Duodenal mucosa (tissue), 2 donors: ENCODE results near the gene CDC123.
"Not testable (repeated sequence)": the region's sequence is repeated elsewhere in the genome, so short reads cannot be mapped to it uniquely, and the experiment has no call there.

Experiments
- H3K27ac ChIP-seq: one replicate; pipeline ENCODE4 v1.7.0; 2013; ENCODE audit warnings: low read depth, low read length
- H3K27me3 ChIP-seq, 2 donors: one replicate each; pipeline ENCODE4 v1.7.0; 2013; ENCODE audit warnings: low read length in 2 of 2, control low read depth in 1 of 2; ENCODE audit not compliant: insufficient read depth in 2 of 2, control insufficient read depth in 1 of 2
- H3K36me3 ChIP-seq, 2 donors: one replicate each; pipeline ENCODE4 v1.7.0; 2013; ENCODE audit warnings: low read length in 2 of 2, control low read depth in 1 of 2; ENCODE audit not compliant: insufficient read depth in 2 of 2, control insufficient read depth in 1 of 2
- H3K4me1 ChIP-seq, 2 donors: one replicate each; pipeline ENCODE4 v1.7.0; 2013; ENCODE audit warnings: low read length in 2 of 2, control low read depth in 1 of 2; ENCODE audit not compliant: insufficient read depth in 2 of 2, control insufficient read depth in 1 of 2
- H3K4me3 ChIP-seq, 2 donors: one replicate each; pipeline ENCODE4 v1.7.0; 2013; ENCODE audit warnings: low read length in 2 of 2, low read depth in 1 of 2
- H3K9ac ChIP-seq, 2 donors: one replicate each; pipeline ENCODE4 v1.7.0; 2013; ENCODE audit warnings: low read length in 2 of 2, low read depth in 1 of 2
- H3K9me3 ChIP-seq, 2 donors: one replicate each; pipeline ENCODE4 v1.7.0; 2013; ENCODE audit warnings: low read length in 2 of 2, control low read depth in 1 of 2; ENCODE audit not compliant: control insufficient read depth in 1 of 2

CDC123 gene

DNA sequence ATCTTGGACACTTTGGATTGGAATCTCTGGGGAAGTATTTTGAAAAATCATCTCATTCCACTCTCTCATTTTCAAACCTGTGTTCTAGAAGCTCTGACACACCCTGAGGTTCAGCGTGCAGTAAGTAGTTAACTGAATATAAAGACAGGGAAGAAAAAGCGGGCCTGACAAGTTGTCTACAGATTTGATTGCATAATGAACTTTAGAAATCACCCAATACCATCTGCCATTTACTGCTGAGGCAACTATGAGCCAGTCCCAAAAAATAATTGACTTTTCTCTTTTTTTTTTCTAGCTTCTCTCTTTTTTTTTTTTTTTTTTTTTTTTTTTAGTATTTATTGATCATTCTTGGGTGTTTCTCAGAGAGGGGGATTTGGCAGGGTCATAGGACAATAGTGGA is 29.5 kb downstream of the CDC123 start:
- Histone ChIP-seq H3K27ac (no peak overlapping the region), H3K9me3 (no peaks in the 10 kb centered on the region), H3K9ac (no peak overlapping the region), H3K27me3 (no peaks in the 10 kb centered on the region), H3K4me3 (no peak overlapping the region), H3K36me3 (peaks cover 13 to 19% of the 10 kb centered on the region in 2 donors), H3K4me1 (no peaks in the 10 kb centered on the region)

DNA sequence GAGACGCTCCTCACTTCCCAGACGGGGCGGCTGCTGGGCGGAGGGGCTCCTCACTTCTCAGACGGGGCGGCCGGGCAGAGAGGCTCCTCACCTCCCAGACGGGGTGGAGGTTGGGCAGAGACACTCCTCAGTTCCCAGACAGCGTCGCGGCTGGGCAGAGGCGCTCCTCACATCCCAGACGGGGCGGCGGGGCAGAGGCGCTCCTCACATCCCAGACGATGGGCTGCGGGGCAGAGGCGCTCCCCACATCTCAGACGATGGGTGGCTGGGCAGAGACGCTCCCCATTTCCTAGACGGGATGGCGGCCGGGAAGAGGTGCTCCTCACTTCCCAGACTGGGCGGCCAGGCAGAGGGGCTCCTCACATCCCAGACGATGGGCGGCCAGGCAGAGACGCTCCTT is 30.4 kb downstream of the CDC123 start:
- not testable (repeated sequence) for H3K27me3 ChIP-seq, H3K9me3 ChIP-seq, H3K9ac ChIP-seq, H3K27ac ChIP-seq, H3K4me1 ChIP-seq, H3K4me3 ChIP-seq
- peaks cover 13 to 18% of the 10 kb centered on the region in 2 donors for H3K36me3 ChIP-seq

DNA sequence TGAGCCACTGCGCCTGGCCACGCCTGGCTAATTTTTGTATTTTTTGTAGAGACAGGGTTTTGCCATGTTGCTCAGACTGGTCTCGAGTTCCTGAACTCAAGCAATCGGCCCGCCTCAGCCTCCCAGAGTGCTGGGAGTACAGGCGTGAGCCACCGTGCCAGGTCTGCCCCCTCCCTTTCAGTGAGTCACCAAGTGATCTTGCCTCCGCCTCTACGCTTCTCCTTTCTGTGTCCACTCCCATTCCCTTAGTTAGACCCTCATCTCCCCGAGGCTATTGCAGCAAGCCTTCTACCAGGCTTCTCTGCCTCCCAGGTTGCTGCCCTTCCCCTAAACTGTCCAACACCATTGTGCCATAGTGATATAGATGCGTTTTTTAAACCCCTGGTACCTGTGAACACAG is 32.9 kb downstream of the CDC123 start:
- peaks cover 13 to 35% of the 10 kb centered on the region in 2 donors for H3K36me3 ChIP-seq

DNA sequence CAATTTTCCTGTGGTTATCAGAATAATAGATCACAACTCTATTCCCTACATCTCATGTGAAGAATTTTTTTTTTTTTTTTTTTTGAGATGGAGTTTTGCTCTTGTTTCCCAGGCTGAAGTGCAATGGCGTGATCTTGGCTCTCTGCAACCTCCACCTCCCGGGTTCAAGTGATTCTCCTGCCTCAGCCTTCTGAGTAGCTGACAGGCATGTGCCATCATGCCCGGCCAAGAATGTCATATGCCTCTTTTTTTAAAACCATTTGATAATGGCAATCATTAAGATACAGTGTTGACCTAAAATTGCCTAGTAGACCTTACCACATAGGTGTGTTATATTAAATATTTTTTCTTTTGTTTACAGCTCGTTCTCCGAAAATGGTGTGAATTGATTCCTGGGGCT is 38.7 kb downstream of the CDC123 start:
- H3K4me1 ChIP-seq, H3K4me3 ChIP-seq, H3K9me3 ChIP-seq, H3K27me3 ChIP-seq, H3K27ac ChIP-seq, H3K9ac ChIP-seq: not testable (repeated sequence)
- H3K36me3 ChIP-seq, result peaks cover 16 to 68% of the 10 kb centered on the region in 2 donors

More for the DNA sequence above, 32.9 kb downstream of the CDC123 start:
- no peaks in the 10 kb centered on the region for H3K27me3 ChIP-seq
- H3K9me3 ChIP-seq, result no peaks in the 10 kb centered on the region
- no peak overlapping the region for H3K27ac ChIP-seq
- H3K4me3 ChIP-seq, result no peak overlapping the region
- H3K4me1 ChIP-seq, result no peaks in the 10 kb centered on the region
- H3K9ac ChIP-seq, result no peak overlapping the region

DNA sequence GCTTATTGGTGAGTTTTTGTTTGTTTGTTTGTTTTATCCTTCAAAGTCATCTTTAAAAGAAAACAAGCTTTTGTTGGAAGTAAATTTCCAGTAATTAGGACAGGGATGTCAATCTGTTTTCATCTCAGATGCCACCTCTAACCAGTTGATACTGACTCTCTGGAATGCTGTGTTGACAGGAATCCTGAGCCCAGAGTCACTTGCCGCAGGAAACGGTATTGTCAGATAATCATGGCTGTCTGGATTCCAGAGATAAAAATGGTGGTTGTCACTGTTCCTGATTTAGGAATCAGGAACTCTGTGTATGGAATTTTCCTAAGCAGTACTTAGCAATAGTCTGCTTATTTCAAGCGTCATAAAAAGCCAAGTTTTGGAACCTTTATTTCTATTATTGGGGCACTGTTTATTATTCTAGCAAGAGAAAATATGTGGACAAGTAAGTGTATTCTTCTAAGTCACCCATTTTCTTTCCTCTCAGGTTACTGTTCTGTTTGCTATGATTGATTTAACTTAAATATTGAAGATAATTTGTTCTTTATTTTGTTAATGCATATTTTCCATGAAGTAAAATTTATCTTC is 39.2 kb downstream of the CDC123 start:
- H3K9ac ChIP-seq, result no peak overlapping the region
- no peak overlapping the region for H3K4me3 ChIP-seq
- H3K4me1 ChIP-seq, result no peaks in the 10 kb centered on the region
- H3K27ac ChIP-seq, result no peak overlapping the region
- H3K36me3 ChIP-seq, result peaks cover 15 to 66% of the 10 kb centered on the region in 2 donors
- H3K27me3 ChIP-seq, result no peaks in the 10 kb centered on the region
- no peaks in the 10 kb centered on the region for H3K9me3 ChIP-seq

DNA sequence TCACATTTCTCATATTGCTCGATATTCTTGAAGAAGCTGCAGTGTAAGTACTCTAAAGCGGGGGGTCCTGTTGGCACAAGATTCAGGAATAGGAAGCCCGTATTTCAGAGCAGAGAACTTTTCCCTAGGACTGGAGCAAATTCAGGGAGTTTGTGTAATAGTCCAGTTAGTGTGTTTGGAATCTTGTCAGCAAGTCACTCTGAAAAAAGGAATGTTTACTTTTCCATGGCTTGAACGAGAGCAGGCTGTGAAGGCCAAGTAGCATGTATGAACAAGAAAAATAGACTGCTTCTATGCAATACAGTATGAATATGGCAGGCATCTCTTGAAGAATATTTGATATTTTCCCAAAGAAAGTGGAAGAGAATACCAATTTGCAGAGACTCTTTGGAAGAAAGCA is 39.8 kb downstream of the CDC123 start:
- Histone ChIP-seq H3K27ac (no peak overlapping the region), H3K4me3 (no peak overlapping the region)

DNA sequence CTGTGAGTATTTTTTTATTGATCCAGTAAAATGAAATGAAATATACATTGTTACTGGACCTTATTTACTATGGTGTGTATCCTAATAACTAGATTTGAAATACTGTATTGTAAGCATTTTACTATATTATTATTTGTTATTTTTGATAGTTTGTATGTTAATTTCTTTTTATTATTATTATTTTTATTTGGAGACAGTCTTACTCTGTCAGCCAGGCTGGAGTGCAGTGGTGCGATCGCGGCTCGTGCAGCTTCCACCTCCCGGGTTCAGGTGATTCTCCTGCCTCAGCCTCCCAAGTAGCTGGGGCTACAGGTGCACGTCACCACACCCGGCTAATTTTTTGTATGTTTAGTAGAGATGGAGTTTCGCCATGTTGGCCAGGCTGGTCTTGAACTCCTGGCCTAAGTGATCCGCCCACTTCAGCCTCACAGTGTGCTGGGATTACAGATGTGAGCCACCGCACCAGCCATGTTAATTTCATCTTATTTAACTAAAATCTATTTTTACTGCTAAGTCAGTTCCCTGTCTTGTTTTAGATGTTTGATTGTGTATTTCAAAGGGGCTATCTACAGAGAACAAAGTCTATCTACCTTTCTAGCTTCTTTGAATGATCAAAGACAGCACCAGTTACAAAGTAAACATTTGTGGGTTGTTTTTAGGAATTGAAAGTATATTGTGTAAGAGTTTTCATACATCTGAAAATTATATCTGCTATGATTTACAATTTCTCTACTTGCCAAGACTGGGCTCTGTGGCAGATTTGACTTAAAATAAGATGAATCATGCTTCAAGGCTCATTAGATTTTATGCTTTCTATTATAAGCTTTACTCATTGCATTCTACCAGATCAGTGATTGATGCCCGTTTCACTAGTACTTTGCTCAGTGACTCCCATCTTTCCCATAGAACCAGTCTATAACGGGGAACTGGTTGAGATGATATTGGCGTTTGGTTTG is 41.6 kb downstream of the CDC123 start:
- Histone ChIP-seq H3K4me1 (peaks cover 0 to 5% of the 10 kb centered on the region in 2 donors), H3K36me3 (peaks cover 17 to 64% of the 10 kb centered on the region in 2 donors), H3K4me3 (no peak overlapping the region), H3K27me3 (no peaks in the 10 kb centered on the region), H3K9me3 (no peaks in the 10 kb centered on the region), H3K9ac (no peak overlapping the region), H3K27ac (no peak overlapping the region)

More for the DNA sequence above, 39.8 kb downstream of the CDC123 start:
- no peaks in the 10 kb centered on the region for H3K4me1 ChIP-seq
- H3K36me3 ChIP-seq, result peaks cover 17 to 67% of the 10 kb centered on the region in 2 donors
- H3K9ac ChIP-seq, result no peak overlapping the region
- H3K9me3 ChIP-seq, result no peaks in the 10 kb centered on the region
- no peaks in the 10 kb centered on the region for H3K27me3 ChIP-seq

DNA sequence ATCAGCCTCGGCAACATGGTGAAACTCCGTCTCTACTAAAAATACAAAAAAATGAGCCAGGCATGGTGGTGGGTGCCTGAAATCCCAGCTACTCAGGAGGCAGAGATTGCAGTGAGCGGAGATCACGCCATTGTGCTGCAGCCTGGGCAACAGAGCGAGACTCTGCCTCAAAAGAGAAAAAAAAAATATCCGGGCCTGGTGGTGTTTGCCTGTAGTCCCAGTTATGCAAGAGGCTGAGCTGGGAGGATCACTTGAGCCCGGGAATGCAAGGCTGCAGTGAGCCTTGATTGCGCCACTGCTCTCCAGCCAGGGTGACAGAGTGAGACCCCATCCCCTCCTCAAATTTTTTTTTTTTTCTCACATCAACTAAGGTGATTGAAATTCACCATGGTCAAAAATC is 42.8 kb downstream of the CDC123 start:
- Histone ChIP-seq H3K4me3 (no peak overlapping the region), H3K9me3 (no peaks in the 10 kb centered on the region), H3K36me3 (peaks cover 17 to 58% of the 10 kb centered on the region in 2 donors), H3K27ac (no peak overlapping the region), H3K27me3 (no peaks in the 10 kb centered on the region), H3K4me1 (peaks cover 0 to 5% of the 10 kb centered on the region in 2 donors), H3K9ac (no peak overlapping the region)

DNA sequence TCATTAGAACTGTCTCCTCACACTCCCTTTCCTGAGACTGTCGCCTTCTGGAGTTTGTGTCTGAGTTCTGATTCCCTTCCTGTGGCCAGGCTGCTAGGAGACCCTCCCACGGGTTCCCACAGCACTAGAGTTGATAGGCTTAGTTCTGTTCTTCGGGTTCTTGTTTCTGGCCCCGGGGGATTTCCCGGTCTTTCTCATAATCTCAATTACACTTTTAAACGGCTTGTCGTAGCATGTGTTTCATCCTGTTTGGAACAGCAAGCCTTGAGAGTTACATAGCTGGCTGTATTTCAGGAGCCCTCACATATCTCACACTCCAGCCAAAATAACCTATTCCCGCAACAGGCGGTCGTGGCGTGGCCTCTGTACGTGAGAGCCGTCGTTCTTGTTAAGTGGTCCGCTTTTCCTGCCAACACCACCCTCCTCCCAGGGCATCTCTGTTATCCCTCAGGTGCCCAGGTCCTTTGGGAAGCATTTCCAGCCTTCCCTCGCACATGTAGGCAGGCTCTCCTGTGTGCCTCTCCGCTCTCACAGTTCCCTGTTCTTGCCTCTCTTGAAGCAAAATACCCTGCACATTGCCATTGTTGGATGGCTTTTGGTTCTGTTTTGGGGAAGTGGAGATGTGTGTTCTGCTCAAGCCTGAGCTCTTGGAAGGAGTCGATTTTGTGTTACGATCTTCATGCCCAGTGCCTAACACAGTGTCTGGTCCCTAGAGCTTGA is 46.0 kb downstream of the CDC123 start:
- no peaks in the 10 kb centered on the region for H3K27me3 ChIP-seq
- no peaks in the 10 kb centered on the region for H3K9me3 ChIP-seq
- no peak overlapping the region for H3K4me3 ChIP-seq
- H3K36me3 ChIP-seq, result peaks cover 28 to 58% of the 10 kb centered on the region in 2 donors
- no peak overlapping the region for H3K9ac ChIP-seq
- H3K27ac ChIP-seq, result no peak overlapping the region
- peaks cover 0 to 5% of the 10 kb centered on the region in 2 donors for H3K4me1 ChIP-seq
